SJSA1 (cell line): ENCODE results near the gene HTT. TPM values are rescaled to one million over a fixed set of nuclear protein-coding genes. Genes with fewer than 3 reads are reported as not detected.

ENCODE experiments used
- DNase-seq, 2 experiments: peaks; one replicate each; pipeline ENCODE4 v3.0.0-alpha.2; 2015 to 2020; ENCODE audit warnings: low spot score in 2 of 2, low read depth in 1 of 2
- H3K27ac ChIP-seq: fragments of 250-450 bp; sonication (Bioruptor Pico); 2 replicates; pipeline ENCODE4 v1.5.1; 2020; ENCODE audit warnings: mild to moderate bottlenecking, moderate library complexity
- H3K27me3 ChIP-seq: fragments of 250-450 bp; sonication (Bioruptor Pico); replicated peaks from 2 replicates; pipeline ENCODE4 v1.5.1; 2020; ENCODE audit warnings: mild to moderate bottlenecking, moderate library complexity
- H3K36me3 ChIP-seq: fragments of 250-450 bp; sonication (Bioruptor Pico); 2 replicates; pipeline ENCODE4 v1.5.1; 2020; ENCODE audit warnings: mild to moderate bottlenecking
- H3K4me1 ChIP-seq: fragments of 250-450 bp; sonication (Bioruptor Pico); replicated peaks from 2 replicates; pipeline ENCODE4 v1.6.1; 2021; ENCODE audit warnings: mild to moderate bottlenecking
- H3K4me3 ChIP-seq: fragments of 250-450 bp; sonication (Bioruptor Pico); 2 replicates; pipeline ENCODE4 v1.5.1; 2020; ENCODE audit warnings: mild to moderate bottlenecking
- H3K9me3 ChIP-seq: fragments of 250-450 bp; sonication (Bioruptor Pico); replicated peaks from 2 replicates; pipeline ENCODE4 v1.5.1; 2020; ENCODE audit warnings: mild to moderate bottlenecking
- total RNA-seq: library from RNA; depleted of rRNA; stranded (reverse); fragments of >200 nt; shearing (Covaris generic); gene quantifications from 2 replicates; pipeline ENCODE4 v1.2.3, GENCODE V29; 2014

The HTT gene
- total RNA-seq, 1 experiment from 2014 or later, result 12.6 TPM

DNA sequence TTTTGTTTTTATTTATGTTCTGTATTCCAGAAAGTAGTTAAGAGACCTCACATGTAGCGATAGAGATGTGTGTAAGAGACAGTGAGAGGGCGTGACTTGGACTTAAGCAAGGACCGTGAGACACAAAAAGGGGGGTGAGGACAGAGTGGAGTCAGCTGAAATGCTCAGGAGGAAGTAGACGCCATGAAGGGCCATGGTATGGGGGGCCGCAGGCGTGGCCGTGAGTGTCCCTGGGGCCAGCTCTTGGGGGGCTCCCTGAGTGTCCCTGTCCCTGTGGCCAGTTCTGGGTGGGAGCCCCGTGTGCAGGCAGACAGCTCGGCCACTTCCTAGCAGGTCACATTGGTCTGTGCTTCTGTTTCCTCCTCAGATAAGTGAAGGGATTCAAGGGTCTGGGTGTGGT, 151.5 kb downstream of the HTT start:
- no peaks in the 10 kb centered on the region for H3K27me3 ChIP-seq
- no peak overlapping the region for H3K27ac ChIP-seq
- H3K4me1 ChIP-seq, result peaks cover 7% of the 10 kb centered on the region
- H3K4me3 ChIP-seq, result no peak overlapping the region
- DNase-seq, result peak in 1 of 2 experiments; percentile 12
- no peaks in the 10 kb centered on the region for H3K9me3 ChIP-seq
- H3K36me3 ChIP-seq, result peaks cover 15% of the 10 kb centered on the region

DNA sequence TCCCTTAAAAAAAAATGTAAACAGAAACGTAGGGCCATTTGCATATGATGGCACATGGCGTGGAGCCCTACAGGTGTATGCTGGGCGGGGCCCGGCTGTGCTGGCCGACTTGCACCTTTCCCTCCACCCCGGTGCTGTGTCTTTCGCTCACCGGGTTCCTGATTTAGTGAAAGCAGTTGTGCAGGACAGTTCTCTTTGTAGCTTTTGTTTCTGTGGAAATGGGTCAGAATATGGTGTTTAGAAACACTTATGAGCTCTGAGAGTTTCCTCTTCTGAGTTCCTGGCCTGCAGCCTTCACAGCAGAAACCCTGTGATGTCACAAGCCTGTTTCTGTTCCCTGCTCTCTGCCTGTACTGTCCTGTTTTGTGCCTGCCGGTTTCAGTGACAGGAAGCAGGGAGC, 152.0 kb downstream of the HTT start:
- H3K27me3 ChIP-seq, result no peaks in the 10 kb centered on the region
- no peaks in the 10 kb centered on the region for H3K9me3 ChIP-seq
- DNase-seq, result no peak
- H3K4me3 ChIP-seq, result no peak overlapping the region
- H3K27ac ChIP-seq, result no peak overlapping the region
- H3K36me3 ChIP-seq, result peaks cover 19% of the 10 kb centered on the region
- H3K4me1 ChIP-seq, result peaks cover 12% of the 10 kb centered on the region

DNA sequence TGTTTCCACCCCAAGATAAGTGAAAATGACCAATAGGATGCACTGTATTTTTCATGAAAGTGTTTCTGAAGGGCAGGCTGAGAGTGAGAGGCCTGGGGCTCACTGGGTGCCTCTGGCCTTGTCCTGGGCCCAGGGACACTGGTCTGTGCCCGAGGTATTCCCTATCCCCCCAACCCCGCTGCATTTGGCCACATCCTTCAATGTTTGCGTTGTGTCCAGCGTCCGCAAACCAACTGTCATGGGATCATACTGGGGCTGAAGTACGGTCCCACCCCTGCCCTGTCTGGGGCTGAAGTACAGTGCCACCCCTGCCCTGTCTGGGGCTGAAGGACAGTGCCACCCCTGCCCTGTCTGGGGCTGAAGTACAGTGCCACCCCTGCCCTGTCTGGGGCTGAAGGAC, 152.5 kb downstream of the HTT start:
- Histone ChIP-seq H3K4me1 (peaks cover 16% of the 10 kb centered on the region), H3K27me3 (no peaks in the 10 kb centered on the region)

DNA sequence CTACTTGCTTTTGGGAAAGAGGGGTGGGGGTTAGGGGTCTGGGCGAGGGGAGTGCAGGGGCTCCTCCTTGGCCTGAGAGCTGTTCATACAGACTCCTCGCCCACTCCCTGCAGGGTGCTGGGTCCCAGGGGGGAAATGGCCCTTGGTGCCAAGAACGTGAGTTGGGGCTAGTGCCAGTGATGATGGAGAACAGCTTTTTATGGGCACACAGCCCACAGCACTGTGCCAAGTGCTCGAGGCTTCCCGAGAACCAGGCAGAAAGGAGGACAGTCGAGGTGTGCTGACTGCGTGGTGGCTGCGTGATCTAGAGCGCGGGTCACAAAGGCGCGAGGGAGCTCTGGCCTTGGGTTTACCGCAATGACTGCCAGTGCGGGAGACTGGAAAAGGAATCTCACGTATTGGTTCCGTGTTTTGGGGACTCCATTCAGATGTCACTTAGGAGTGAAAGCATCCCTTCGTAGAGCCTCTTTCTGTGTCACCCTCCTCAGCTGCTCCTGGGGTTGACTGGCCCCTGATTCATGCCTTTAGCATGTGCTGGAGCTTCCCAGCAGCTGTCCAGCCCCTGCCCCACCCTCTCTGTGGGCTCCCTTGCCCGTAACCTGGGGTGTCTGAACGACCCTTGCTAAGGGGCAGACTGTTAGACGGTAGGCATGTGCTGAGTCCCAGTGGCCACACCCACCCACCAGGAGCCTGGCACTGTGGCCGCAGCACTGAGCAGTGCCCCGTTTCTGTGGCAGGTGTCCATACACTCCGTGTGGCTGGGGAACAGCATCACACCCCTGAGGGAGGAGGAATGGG, 153.6 kb downstream of the HTT start:
- Histone ChIP-seq H3K4me1 (peaks cover 19% of the 10 kb centered on the region), H3K9me3 (no peaks in the 10 kb centered on the region), H3K4me3 (no peak overlapping the region), H3K27ac (no peak overlapping the region), H3K36me3 (peaks cover 24% of the 10 kb centered on the region), H3K27me3 (no peaks in the 10 kb centered on the region)
- DNase-seq, result no peak

More for the DNA sequence above, 152.5 kb downstream of the HTT start:
- H3K9me3 ChIP-seq, result no peaks in the 10 kb centered on the region
- peaks cover 19% of the 10 kb centered on the region for H3K36me3 ChIP-seq
- no peak overlapping the region for H3K27ac ChIP-seq
- H3K4me3 ChIP-seq, result no peak overlapping the region
- no peak for DNase-seq

DNA sequence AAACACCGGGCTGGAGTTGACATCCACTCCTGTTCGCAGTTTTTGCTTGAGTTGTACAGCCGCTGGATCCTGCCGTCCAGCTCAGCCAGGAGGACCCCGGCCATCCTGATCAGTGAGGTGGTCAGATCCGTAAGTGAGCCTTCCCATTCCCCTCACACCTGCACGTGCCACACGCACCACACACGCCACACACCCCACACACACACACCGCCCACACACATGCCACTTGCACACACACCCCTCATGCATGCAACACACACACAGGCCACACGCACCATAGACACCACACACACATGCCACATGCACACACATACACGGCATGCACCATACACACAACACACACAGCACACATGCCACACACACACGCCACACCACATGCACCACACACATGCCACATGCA, 154.4 kb downstream of the HTT start:
- no peak overlapping the region for H3K27ac ChIP-seq
- peaks cover 25% of the 10 kb centered on the region for H3K36me3 ChIP-seq
- no peak for DNase-seq

DNA sequence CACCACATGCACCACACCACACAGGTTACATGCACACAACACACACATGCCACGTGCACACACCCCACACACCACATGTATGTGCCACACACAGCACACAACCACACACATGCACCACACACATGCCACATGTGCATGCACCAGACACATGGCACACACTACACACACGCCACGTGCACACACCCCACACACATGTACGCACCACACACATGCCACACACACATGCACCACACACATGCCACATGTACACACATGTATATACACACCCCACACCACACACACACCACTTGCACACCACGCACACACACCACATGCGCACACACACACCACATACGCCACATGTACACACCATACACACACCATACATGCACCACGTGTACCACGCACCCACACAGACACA, 154.8 kb downstream of the HTT start:
- Histone ChIP-seq H3K9me3 (no peaks in the 10 kb centered on the region), H3K27ac (no peak overlapping the region), H3K4me1 (peaks cover 19% of the 10 kb centered on the region), H3K36me3 (peaks cover 26% of the 10 kb centered on the region), H3K27me3 (no peaks in the 10 kb centered on the region), H3K4me3 (no peak overlapping the region)
- no peak for DNase-seq

More for the DNA sequence above, 154.4 kb downstream of the HTT start:
- Histone ChIP-seq H3K9me3 (no peaks in the 10 kb centered on the region), H3K4me1 (peaks cover 19% of the 10 kb centered on the region), H3K27me3 (no peaks in the 10 kb centered on the region), H3K4me3 (no peak overlapping the region)

DNA sequence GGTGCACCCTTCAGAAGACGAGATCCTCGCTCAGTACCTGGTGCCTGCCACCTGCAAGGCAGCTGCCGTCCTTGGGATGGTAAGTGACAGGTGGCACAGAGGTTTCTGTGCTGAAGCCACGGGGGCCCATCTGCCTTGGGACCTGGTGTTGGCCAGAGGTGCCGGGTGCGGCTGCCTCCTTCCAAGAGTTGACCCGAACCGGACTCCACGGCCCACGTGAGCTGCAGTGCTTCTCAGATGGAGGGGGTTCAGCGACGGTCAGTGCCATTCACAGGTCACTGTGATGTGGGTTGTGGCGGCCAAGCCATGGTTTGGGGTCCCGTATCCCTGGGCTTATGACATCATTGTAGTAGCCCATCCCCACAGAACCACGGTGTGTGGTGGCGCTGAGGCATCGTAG, 155.5 kb downstream of the HTT start:
- DNase-seq, result no peak
- peaks cover 19% of the 10 kb centered on the region for H3K4me1 ChIP-seq
- H3K9me3 ChIP-seq, result no peaks in the 10 kb centered on the region
- H3K27me3 ChIP-seq, result no peaks in the 10 kb centered on the region
- peaks cover 26% of the 10 kb centered on the region for H3K36me3 ChIP-seq
- H3K27ac ChIP-seq, result no peak overlapping the region
- H3K4me3 ChIP-seq, result no peak overlapping the region

DNA sequence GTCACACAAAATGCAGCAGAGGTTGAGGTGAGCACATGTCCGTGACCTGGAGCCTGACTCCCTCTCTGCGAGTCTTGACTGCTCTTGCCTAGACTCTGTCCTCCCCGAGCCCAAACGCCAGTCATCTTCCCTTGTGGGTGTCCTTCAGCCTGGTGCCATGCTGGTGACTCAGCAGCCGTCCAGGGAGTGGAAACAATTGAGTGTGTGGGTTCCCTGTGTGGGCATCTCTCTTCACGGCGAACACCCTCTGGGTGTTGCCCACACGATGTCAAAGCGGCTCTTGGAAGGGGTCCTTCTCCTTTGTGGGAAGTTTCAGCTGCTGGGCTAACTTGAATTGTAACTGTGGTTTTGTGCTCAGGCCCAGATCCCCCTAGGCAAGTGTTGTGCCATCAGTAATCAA, 157.0 kb downstream of the HTT start:
- H3K9me3 ChIP-seq, result no peaks in the 10 kb centered on the region
- H3K4me3 ChIP-seq, result no peak overlapping the region
- DNase-seq, result peak; percentile 42 to 68
- H3K4me1 ChIP-seq, result peaks cover 12% of the 10 kb centered on the region
- H3K27me3 ChIP-seq, result no peaks in the 10 kb centered on the region
- H3K36me3 ChIP-seq, result peaks cover 26% of the 10 kb centered on the region
- no peak overlapping the region for H3K27ac ChIP-seq

DNA sequence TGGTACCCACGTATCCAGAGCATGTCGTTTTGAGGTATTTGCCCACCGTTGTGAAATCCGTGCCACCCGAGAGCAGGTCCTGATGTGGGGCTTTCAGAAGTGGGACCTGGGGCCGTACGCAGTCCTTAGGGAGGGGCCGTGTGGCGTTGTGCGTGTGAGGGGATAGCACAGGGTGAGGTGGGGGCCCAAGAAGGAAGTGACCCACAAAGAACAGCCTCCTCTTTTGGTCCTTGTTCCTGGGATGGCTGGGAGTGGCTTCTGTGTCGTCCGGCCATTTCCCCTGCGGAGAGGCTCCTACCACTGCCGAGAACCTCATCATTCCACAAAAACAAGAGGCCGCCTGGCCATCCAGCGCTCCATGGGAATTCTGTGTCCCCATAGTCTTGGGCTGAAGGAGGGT, 157.5 kb downstream of the HTT start:
- Histone ChIP-seq H3K27me3 (no peaks in the 10 kb centered on the region), H3K9me3 (no peaks in the 10 kb centered on the region), H3K4me3 (no peak overlapping the region), H3K4me1 (peaks cover 12% of the 10 kb centered on the region), H3K36me3 (peaks cover 26% of the 10 kb centered on the region), H3K27ac (no peak overlapping the region)
- DNase-seq, result no peak

DNA sequence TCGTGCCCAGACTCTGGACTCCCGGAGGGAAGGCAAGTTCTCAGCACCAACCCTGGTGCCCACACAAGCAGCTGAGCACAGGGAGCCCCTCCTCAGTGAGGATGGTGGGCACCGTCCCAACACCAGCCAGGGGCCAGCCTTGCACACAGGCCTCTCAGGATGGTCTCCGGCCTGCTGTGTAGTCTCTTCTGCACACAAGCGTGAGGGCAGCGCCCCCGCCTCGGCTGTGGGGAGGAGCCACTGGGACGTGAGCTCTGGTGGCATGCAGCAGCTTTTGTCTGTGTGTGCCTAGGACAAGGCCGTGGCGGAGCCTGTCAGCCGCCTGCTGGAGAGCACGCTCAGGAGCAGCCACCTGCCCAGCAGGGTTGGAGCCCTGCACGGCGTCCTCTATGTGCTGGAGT, 158.4 kb downstream of the HTT start:
- DNase-seq, result no peak
- Histone ChIP-seq H3K36me3 (peaks cover 26% of the 10 kb centered on the region), H3K4me3 (no peak overlapping the region), H3K27me3 (no peaks in the 10 kb centered on the region), H3K4me1 (peaks cover 12% of the 10 kb centered on the region), H3K9me3 (no peaks in the 10 kb centered on the region), H3K27ac (no peak overlapping the region)

DNA sequence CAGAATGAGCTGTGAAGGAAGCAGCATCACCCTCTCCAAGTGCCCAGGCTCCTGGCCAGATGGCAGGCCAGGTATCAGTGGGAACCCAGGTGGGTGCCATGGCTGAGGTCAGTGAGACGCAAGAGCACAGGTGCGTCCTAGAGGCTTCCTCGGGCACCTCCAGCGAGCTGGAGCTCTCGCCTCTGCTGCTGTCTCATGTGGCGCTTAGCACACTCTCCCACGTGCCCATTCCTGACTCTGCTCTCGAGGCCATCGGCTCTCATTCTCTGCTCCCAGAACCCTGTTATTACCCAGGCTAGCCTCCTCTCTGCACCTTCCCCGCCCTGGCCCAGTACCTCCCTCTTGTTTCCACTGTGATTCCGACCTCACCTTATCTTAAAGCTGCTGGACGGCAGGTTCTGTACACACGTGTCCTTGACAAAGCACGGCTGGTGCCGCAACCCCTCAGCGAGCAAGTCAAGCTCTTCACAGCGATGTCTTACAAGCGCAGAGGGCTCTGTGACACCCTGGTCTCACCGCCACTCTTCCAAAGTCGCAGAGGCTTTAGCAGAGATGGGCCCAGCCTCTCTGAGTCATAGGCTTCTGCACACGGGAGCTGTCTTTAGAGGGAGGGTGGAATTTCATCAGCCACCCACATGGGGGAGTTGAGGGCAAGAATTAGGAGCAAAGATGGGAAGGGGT, 159.1 kb downstream of the HTT start:
- DNase-seq, result no peak
- Histone ChIP-seq H3K27me3 (no peaks in the 10 kb centered on the region), H3K27ac (no peak overlapping the region), H3K9me3 (no peaks in the 10 kb centered on the region), H3K36me3 (peaks cover 26% of the 10 kb centered on the region), H3K4me1 (peaks cover 12% of the 10 kb centered on the region), H3K4me3 (no peak overlapping the region)

DNA sequence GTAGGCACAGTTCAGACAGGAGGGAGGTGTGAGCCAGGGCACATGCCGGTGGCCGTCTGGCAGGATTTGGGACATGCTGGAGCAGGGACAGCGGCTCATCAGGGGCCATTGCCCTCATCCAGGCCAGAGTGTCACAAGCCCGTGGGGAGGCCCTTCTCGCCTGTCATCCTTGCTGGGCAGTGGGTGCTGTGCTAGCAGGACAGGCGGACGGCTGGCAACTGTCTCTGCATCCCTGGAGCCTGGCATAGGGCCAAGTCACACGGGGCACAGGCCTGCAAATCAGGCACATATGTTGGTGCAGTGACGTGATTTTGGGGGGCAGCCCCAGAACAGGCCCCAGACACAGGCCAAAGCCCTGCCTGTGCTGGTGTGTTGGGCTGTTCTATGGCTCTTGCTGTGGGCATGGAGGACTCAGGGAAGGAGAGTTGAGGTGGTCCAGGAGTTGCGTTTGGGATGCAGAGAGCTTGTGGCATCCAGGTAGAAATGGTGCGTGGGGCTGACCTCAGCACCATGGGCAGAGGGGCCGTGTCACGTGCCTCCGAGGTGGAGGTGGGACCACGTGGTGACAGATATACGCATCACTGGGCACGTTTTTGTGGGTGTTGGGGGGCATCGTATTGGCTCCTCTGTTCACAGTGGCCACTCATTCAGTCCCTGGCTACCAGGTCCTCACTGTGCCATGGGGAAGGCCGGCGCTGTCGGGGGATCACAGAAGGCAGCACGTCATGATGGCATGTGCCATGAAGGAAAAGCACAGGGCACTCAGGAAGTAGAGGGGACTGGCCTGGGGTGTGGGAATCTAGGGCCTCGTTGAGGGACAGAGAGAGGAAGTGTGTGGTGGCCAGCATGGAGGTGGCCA, 159.9 kb downstream of the HTT start:
- Histone ChIP-seq H3K4me1 (peaks cover 12% of the 10 kb centered on the region), H3K4me3 (no peak overlapping the region), H3K27me3 (no peaks in the 10 kb centered on the region), H3K27ac (no peak overlapping the region), H3K36me3 (peaks cover 22% of the 10 kb centered on the region), H3K9me3 (no peaks in the 10 kb centered on the region)
- DNase-seq, result no peak

DNA sequence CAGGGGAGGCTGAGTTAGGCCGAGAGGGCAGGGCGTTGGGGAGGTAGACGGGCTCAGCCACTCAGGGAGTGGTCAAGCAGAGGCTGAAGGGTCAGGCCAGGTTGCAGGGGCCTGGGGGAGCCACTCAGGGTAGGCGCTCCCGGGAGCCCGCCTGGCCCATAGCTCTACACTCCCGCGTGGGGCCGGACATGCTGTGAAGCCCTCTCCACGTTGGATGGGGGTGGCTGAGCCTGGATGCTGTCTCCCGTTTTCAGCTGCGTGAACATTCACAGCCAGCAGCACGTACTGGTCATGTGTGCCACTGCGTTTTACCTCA, 160.5 kb downstream of the HTT start:
- peaks cover 16% of the 10 kb centered on the region for H3K36me3 ChIP-seq
- no peaks in the 10 kb centered on the region for H3K27me3 ChIP-seq
- H3K27ac ChIP-seq, result no peak overlapping the region
- H3K4me1 ChIP-seq, result peaks cover 12% of the 10 kb centered on the region
- H3K4me3 ChIP-seq, result no peak overlapping the region
- DNase-seq, result no peak
- no peaks in the 10 kb centered on the region for H3K9me3 ChIP-seq

DNA sequence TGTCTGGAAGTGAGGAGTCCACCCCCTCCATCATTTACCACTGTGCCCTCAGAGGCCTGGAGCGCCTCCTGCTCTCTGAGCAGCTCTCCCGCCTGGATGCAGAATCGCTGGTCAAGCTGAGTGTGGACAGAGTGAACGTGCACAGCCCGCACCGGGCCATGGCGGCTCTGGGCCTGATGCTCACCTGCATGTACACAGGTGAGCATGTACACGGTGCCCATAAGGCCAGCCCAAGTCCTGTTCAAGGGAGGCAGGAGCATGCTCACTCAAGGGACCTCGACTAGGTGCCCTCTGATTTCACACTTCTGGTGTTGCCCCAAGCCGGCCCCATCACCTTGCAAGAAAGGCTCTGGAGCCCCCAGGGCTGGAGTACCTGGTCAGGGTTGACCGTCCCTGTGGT, 161.1 kb downstream of the HTT start:
- H3K4me1 ChIP-seq, result peaks cover 12% of the 10 kb centered on the region
- DNase-seq, result no peak
- H3K36me3 ChIP-seq, result peaks cover 15% of the 10 kb centered on the region
- H3K27ac ChIP-seq, result no peak overlapping the region
- no peak overlapping the region for H3K4me3 ChIP-seq
- H3K9me3 ChIP-seq, result no peaks in the 10 kb centered on the region
- H3K27me3 ChIP-seq, result no peaks in the 10 kb centered on the region
